ENCODE measurements around the gene PSMA1. TPM values are rescaled to one million over a fixed set of nuclear protein-coding genes. Genes with fewer than 3 reads are reported as not detected.

The PSMA1 gene
- total RNA-seq, 4 donors from 2014 or later = 12.1 to 112 (median 70.4) TPM

DNA sequence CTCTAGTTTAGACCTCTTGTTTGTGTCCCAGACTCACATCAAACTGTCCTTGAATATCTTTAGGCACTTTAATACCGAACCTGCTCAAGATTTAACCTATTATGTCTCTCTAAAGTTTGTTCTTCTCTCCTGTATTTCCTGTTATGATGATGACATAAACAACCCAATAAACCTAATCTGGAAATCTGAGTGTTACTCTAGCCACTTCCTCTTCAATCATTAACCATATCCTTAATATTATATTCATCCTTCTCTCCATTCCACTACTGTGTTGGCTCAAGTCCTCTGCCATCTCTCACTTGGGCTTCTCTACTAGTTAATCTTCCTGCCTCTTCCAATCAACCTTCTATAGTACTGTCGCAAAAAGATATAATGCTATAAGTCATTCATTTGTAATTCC lies 56.6 kb downstream of the PSMA1 start:
- H3K4me1 ChIP-seq = peaks cover 0 to 3% (median 0%) of the 10 kb centered on the region in 4 donors
- no peak for DNase-seq
- peaks cover 0 to 88% (median 42%) of the 10 kb centered on the region in 4 donors for H3K36me3 ChIP-seq
- no peak for TF ChIP-seq POLR2AphosphoS5 (IDR thresholded peaks at IDR 0.05)
- TF ChIP-seq, protein P1, sequence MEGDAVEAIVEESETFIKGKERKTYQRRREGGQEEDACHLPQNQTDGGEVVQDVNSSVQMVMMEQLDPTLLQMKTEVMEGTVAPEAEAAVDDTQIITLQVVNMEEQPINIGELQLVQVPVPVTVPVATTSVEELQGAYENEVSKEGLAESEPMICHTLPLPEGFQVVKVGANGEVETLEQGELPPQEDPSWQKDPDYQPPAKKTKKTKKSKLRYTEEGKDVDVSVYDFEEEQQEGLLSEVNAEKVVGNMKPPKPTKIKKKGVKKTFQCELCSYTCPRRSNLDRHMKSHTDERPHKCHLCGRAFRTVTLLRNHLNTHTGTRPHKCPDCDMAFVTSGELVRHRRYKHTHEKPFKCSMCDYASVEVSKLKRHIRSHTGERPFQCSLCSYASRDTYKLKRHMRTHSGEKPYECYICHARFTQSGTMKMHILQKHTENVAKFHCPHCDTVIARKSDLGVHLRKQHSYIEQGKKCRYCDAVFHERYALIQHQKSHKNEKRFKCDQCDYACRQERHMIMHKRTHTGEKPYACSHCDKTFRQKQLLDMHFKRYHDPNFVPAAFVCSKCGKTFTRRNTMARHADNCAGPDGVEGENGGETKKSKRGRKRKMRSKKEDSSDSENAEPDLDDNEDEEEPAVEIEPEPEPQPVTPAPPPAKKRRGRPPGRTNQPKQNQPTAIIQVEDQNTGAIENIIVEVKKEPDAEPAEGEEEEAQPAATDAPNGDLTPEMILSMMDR (IDR thresholded peaks at IDR 0.05) = no peak
- TF ChIP-seq POLR2A (IDR thresholded peaks at IDR 0.05) = no peak
- no peak for TF ChIP-seq EP300 (IDR thresholded peaks at IDR 0.05; ENCODE audit: low read depth)
- no peaks in the 10 kb centered on the region for H3K9me3 ChIP-seq
- no peak overlapping the region for H3K4me3 ChIP-seq
- in situ Hi-C loops (cut with MboI; ENCODE audit: low pct_ligation_motif_present in 1 of 4, low pct_unique_long_range_greater_than_20kb in 1 of 4, low sequenced_read_pairs in 3 of 4) (loop anchor here in 1 of 4 donors (25.0 kb wide), 1 partner anchor 176 kb away; no protein-coding TSS in a partner anchor), intact Hi-C loops (cut with DNase I; ENCODE audit: low total_unique reads) (loop anchor here (1.0 kb wide), 1 partner anchor 20 kb away; no protein-coding TSS in a partner anchor)
- no peaks in the 10 kb centered on the region for H3K27me3 ChIP-seq
- no peak overlapping the region for H3K27ac ChIP-seq
- WGBS, 2 donors (ENCODE audit: low coverage in 1 of 2) = 75 to 91% methylated on average over 2 of the region's 2 CpGs

DNA sequence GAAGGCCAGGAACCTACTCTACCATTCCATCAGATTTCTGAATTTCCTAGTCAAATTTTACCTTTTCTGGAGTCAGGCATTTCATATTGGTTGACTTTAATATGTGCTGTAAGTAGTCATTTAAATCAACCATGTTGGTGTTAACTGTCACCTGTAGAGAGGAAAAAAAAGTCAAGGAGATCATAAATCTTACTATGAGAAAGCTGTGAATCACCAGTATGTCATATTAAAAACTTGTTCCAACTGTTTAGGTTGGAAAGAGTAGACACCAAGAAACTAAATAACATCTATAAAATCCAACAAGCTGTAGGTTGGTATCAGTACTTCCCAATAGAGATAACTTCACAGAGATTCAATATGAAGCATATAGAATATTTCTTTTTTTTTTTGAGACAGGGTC lies 60.0 kb downstream of the PSMA1 start:
- no peaks in the 10 kb centered on the region for H3K27me3 ChIP-seq
- intact Hi-C loops (cut with DNase I; ENCODE audit: low total_unique reads) = no loop called here
- in situ Hi-C loops (cut with MboI; ENCODE audit: low pct_ligation_motif_present in 1 of 4, low pct_unique_long_range_greater_than_20kb in 1 of 4, low sequenced_read_pairs in 3 of 4) = loop anchor here in 1 of 4 donors (25.0 kb wide), 1 partner anchor 173 kb away; no protein-coding TSS in a partner anchor
- H3K36me3 ChIP-seq = peaks cover 0 to 73% (median 34%) of the 10 kb centered on the region in 4 donors
- no peaks in the 10 kb centered on the region for H3K9me3 ChIP-seq
- DNase-seq = no peak
- H3K27ac ChIP-seq = no peak overlapping the region
- no peak overlapping the region for H3K4me3 ChIP-seq
- peaks cover 0 to 3% (median 0%) of the 10 kb centered on the region in 4 donors for H3K4me1 ChIP-seq
- TF ChIP-seq, protein P1 (IDR thresholded peaks at IDR 0.05) = no peak
- TF ChIP-seq POLR2A (IDR thresholded peaks at IDR 0.05) = no peak

DNA sequence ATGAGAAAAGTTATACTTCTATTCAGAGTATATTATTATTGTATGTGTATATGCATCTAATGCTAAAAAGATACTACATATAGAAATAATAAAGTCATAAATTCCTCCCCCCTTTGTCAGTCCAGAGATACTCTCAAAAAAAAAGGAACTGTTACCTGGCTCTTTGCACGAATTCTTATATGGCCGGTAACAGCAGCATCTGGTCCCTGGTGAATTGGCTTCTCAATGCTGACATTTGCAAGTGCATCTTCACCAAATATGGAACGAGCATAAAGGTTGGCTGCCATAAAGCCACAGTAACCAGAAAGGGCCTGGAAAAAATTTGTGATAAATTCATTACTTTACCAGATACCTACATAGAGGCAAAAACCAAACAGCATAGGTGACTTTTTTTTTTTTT lies 61.8 kb downstream of the PSMA1 start:
- H3K27me3 ChIP-seq = no peaks in the 10 kb centered on the region
- no peak for DNase-seq
- no peak overlapping the region for H3K27ac ChIP-seq
- H3K4me1 ChIP-seq = no peaks in the 10 kb centered on the region
- in situ Hi-C loops (cut with MboI; ENCODE audit: low pct_ligation_motif_present in 1 of 4, low pct_unique_long_range_greater_than_20kb in 1 of 4, low sequenced_read_pairs in 3 of 4) = loop anchor here (10.0 to 25.0 kb wide), 3 partner anchors 154 to 171 kb away; no protein-coding TSS in a partner anchor
- H3K9me3 ChIP-seq = no peaks in the 10 kb centered on the region
- intact Hi-C loops (cut with DNase I; ENCODE audit: low total_unique reads) = loop anchor here (5.0 kb wide), 1 partner anchor 156 kb away; no protein-coding TSS in a partner anchor
- TF ChIP-seq EP300 (IDR thresholded peaks at IDR 0.05; ENCODE audit: low read depth) = no peak
- TF ChIP-seq, protein P1 (IDR thresholded peaks at IDR 0.05) = no peak
- no peak for TF ChIP-seq POLR2AphosphoS5 (IDR thresholded peaks at IDR 0.05)
- TF ChIP-seq POLR2A (IDR thresholded peaks at IDR 0.05) = no peak
- no peak overlapping the region for H3K4me3 ChIP-seq
- H3K36me3 ChIP-seq = peaks cover 0 to 58% (median 26%) of the 10 kb centered on the region in 4 donors
- WGBS, 2 donors (ENCODE audit: low coverage in 1 of 2) = 78 to 89% methylated on average over 3 of the region's 3 CpGs

DNA sequence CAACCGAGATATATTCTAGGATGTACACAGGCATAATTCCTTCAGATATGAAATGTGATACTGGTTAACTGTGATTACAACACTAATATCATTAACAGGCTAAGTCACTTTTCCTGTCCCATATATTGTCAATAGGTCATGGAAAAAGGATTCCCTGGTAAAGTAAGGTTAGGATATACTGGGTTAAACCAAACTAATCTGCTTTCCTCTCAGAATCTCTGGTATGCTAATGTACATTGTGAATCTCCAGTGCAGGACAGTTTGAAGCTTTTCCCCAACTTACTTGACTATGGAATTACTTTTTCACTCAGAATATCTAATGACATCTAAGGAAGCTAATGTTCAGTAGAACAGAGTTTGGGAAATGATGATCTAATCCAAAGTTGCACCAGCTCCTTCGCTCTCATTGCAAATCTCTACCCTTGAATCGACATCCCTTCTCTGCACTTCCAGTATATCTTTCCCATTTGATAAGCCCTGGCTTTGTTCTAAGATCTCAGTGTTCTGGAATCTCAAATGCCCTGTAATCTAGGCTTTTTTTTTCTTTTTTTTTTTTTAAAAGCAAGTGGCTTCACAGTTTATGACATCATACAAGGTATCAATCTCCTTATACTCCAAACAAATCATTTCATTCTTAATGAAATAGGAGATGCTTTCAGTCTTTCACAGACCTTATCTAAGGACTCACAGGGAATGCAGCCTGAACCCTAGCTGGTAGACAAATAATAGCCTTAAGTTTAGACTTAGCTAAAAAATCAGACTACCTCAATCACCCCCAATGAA lies 64.3 kb downstream of the PSMA1 start:
- H3K27ac ChIP-seq = no peak overlapping the region
- no peak overlapping the region for H3K4me3 ChIP-seq
- no peak for DNase-seq
- no peaks in the 10 kb centered on the region for H3K4me1 ChIP-seq
- H3K36me3 ChIP-seq = peaks cover 0 to 33% (median 16%) of the 10 kb centered on the region in 4 donors
- intact Hi-C loops (cut with DNase I; ENCODE audit: low total_unique reads) (loop anchor here (5.0 kb wide), 1 partner anchor 154 kb away; no protein-coding TSS in a partner anchor), in situ Hi-C loops (cut with MboI; ENCODE audit: low pct_ligation_motif_present in 1 of 4, low pct_unique_long_range_greater_than_20kb in 1 of 4, low sequenced_read_pairs in 3 of 4) (loop anchor here (10.0 to 25.0 kb wide), 3 partner anchors 151 to 169 kb away; no protein-coding TSS in a partner anchor)
- TF ChIP-seq POLR2A (IDR thresholded peaks at IDR 0.05) (no peak), EP300 (IDR thresholded peaks at IDR 0.05; ENCODE audit: low read depth) (no peak), POLR2AphosphoS5 (IDR thresholded peaks at IDR 0.05) (no peak)
- TF ChIP-seq, protein P1 (IDR thresholded peaks at IDR 0.05) = no peak
- H3K27me3 ChIP-seq = no peaks in the 10 kb centered on the region
- 75 to 83% methylated on average over 1 to 3 of the region's 3 CpGs for WGBS, 2 donors (ENCODE audit: low coverage in 1 of 2)
- H3K9me3 ChIP-seq = no peaks in the 10 kb centered on the region

Measured in transverse colon (tissue), 4 donors.